H1 (cell line): ENCODE data around the gene SMYD3.

Experiments used
- MAX ChIP-seq: IDR thresholded peaks from 2 replicates; pipeline ENCODE4 v1.6.1; 2012; ENCODE audit warnings: inconsistent platforms
- NANOG ChIP-seq: IDR thresholded peaks from 2 replicates; pipeline ENCODE4 v1.6.1; 2011; ENCODE audit warnings: low read length, low read depth, mild to moderate bottlenecking, inconsistent platforms; ENCODE audit not compliant: insufficient read depth, poor library complexity, severe bottlenecking
- YY1 ChIP-seq: IDR thresholded peaks from 2 replicates; pipeline ENCODE4 v1.6.1; 2011; ENCODE audit warnings: low read depth, mild to moderate bottlenecking, low read length
- TF ChIP-seq, protein P1 (sequence below), 3 experiments: IDR thresholded peaks; 1 replicate in 2 of 3; 2 replicates in 1 of 3; pipeline versions ENCODE4 v1.5.1 to v1.6.1; 2011; ENCODE audit warnings: low read length in 3 of 3, mild to moderate bottlenecking in 3 of 3, inconsistent platforms in 2 of 3, low read depth in 1 of 3, moderate library complexity in 1 of 3; ENCODE audit not compliant: insufficient read depth in 1 of 3; ENCODE audit errors: control extremely low read depth in 1 of 3

GRCh38 chr1:246381452-246381851 is 125.6 kb downstream of the SMYD3 start:
- TF ChIP-seq, protein P1, sequence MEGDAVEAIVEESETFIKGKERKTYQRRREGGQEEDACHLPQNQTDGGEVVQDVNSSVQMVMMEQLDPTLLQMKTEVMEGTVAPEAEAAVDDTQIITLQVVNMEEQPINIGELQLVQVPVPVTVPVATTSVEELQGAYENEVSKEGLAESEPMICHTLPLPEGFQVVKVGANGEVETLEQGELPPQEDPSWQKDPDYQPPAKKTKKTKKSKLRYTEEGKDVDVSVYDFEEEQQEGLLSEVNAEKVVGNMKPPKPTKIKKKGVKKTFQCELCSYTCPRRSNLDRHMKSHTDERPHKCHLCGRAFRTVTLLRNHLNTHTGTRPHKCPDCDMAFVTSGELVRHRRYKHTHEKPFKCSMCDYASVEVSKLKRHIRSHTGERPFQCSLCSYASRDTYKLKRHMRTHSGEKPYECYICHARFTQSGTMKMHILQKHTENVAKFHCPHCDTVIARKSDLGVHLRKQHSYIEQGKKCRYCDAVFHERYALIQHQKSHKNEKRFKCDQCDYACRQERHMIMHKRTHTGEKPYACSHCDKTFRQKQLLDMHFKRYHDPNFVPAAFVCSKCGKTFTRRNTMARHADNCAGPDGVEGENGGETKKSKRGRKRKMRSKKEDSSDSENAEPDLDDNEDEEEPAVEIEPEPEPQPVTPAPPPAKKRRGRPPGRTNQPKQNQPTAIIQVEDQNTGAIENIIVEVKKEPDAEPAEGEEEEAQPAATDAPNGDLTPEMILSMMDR (IDR thresholded peaks at IDR 0.05; ENCODE audit: control extremely low read depth in 1 of 3, insufficient read depth in 1 of 3, low read depth in 1 of 3, low read length in 3 of 3) = no peak
- TF ChIP-seq NANOG (no peak), YY1 (no peak), MAX (no peak)
